Dermis blood vessel endothelial cell (primary cell): ENCODE data around the gene UGT2B17. TPM values are rescaled to one million over a fixed set of nuclear protein-coding genes. Genes with fewer than 3 reads are reported as not detected.
"Not testable (repeated sequence)": the region's sequence is repeated elsewhere in the genome, so short reads cannot be mapped to it uniquely, and the experiment has no call there.

Source experiments
- DNase-seq: peaks from one replicate; pipeline ENCODE4 v3.0.0; 2010
- total RNA-seq: library from RNA; depleted of rRNA; stranded (reverse); fragments of >200 nt; gene quantifications from 2 replicates; pipeline ENCODE4 v1.2.3, GENCODE V29; 2014

UGT2B17 gene
- total RNA-seq, result not detected in 2 replicates

DNA sequence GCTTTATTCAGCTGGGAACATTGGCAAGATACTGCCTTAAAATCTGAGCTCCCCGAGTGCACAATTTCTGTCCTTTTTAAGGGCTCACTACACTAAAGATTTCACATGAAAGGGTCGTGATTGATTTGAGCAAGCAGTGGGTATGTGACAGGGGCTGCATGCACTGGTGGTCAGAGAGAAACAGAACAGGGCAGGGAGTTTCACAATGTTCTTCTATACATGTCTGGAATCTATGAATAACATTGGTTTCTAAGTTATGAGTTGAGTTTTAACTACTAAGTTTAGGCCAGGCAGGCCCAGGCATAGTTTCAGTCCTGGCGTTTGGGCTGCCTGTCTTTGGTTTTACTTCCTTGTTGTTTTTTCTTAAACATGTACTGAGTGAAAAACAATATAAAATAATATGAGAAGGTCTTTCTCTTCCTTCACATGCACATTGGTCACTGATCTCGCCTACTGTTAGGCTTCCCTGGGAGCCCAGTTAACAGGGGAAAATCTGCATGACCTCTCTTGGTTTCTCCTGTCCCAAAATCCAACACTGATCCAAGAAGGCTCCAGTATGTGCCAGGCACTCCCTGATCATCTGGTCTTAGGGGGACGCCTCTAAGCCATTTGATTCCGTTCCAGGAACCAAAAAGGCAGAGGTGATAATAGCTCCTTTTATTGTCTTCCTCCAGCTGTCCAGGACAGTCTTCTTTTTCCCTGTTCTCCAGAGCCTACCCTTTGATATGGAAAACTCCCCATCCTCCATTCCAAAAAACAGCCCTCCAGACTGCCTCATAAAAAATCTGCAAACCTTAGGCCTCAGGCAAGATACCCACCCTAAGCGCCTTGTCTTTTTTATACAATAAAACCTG is at the start of gene UGT2B17:
TSS of gene UGT2B17 (minus strand) at position 51 of the 854 bp plus-strand sequence. CDS start 7,838 bp downstream, outside the sequence.
- DNase-seq, result no peak

GRCh38 chr4:68622731-68623130 is 46.6 kb upstream of the UGT2B17 start:
- not testable (repeated sequence) for DNase-seq

- DNase-seq, result no peak
Observed at GRCh38 chr4:68617003-68617698, 41.0 kb upstream of the UGT2B17 start.

GRCh38 chr4:68615699-68616422 is 39.7 kb upstream of the UGT2B17 start:
- DNase-seq, result no peak

DNA sequence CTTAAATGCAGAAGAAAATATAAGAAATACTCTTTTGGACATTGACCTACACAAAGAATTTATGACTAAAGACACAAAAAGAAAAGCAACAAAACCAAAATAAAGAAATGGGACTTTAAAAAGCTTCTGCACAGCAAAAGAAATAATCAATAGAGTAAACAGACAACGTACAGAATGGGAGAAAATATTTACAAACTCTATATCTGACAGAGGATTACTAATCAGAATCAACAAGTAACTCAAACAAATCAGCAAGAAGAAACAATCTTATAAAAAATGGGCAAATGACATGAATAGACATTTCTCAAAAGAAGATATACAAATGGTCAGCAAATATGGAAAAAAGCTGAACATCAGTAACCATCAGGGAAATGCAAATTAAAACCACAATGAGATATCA is 37.6 kb upstream of the UGT2B17 start:
- no peak for DNase-seq

- DNase-seq, result no peak
Observed at GRCh38 chr4:68606240-68606639, 30.1 kb upstream of the UGT2B17 start.

DNA sequence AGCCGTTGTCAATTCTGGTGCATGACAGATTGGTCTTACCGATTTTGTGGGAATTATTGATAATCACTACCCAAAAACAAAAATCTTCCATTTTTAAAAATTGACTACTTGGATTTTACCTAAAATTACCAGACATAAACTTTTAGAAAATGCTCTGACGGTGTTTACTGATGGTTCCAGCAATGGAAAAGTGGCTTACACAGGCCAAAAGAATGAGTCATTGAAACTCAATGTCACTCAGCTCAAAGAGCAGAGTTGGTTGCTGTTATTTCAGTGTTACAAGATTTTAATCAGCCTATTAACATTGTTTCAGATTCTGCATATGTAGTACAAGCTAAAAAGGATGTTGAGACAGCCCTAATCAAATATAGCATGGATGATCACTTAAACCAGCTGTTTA is 23.0 kb upstream of the UGT2B17 start:
- DNase-seq, result no peak

DNA sequence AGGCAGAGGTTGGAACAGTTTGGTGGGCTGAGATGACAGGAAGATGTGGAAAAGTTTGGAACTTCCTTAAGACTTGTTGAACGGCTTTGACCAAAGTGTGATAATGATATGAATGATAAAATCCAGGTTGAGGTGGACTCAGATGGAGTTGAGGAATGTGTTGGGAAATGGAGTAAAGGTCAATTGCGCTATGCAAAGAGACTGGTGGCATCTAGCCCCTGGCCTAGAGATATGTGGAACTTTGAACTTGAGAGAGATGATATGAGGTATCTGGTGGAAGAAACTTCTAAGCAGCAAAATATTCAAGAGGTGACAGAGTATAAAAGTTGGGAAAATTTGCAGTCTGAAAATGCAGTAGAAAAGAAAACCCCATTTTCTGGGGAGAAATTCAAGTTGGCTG is 21.4 kb upstream of the UGT2B17 start:
- no peak for DNase-seq

DNA sequence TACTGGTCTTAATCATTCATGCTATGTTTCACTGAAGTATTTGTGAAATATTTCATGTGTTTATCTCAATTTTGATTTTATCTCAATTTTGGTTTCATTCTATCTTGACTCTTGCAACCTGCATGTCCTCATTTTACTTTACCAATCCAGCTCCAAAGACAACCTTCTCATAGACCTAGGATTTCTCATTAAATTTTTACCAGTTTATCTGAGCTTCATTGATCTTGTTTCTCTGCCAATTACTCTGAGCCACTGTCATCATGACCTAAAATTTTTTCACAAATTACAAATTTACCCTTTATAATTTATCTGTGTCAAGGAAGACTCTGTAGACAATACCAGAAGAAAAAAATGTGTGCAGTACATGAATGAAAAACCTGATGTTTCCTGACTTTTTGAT is 18.6 kb upstream of the UGT2B17 start:
- no peak for DNase-seq

GRCh38 chr4:68593112-68593511 is 17.0 kb upstream of the UGT2B17 start:
- no peak for DNase-seq

- no peak for DNase-seq
Observed at GRCh38 chr4:68592673-68593072, 16.6 kb upstream of the UGT2B17 start.

GRCh38 chr4:68591204-68591603 is 15.1 kb upstream of the UGT2B17 start:
- no peak for DNase-seq

GRCh38 chr4:68589790-68590189 is 13.7 kb upstream of the UGT2B17 start:
- DNase-seq, result no peak

DNA sequence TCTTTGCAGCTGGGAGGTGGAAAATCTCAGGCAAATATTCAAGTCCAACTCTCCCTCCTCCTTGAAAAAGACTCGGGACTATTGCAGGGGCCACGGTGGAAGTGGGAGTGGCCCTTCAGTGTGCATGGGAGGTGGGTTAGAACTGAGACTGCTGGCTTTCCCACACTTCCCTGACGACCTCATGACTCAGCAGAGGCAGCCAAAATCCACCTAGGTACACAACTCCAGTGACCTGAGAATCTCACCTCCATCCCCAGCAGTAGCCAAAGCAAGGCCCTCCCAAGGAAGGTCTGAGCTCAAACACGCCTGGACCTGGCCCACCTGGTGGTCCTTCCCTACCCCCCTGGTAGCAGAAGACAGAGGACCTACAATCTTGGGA is 6.2 kb upstream of the UGT2B17 start:
- DNase-seq, result no peak

- no peak for DNase-seq
Observed at GRCh38 chr4:68581383-68582338, 5.5 kb upstream of the UGT2B17 start.

DNA sequence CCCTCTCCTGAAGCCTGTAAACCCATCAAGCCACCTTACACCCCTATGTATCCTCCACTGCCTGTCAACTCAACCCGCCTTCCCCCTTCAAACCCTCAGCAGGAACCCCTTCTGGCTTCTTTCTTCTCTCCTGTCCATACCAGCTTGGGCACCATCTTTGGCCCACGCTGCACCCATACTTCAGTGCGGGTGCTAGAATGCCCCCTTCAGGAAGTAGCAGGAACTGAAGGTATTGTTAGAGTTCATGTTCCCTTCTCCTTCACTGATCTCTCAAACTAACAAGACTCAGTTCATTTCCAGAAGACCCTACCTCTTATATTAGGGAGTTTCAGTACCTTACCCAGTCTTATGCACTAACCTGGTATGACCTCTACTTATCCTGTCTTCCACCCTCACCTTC is 1.5 kb upstream of the UGT2B17 start:
- no peak for DNase-seq

DNA sequence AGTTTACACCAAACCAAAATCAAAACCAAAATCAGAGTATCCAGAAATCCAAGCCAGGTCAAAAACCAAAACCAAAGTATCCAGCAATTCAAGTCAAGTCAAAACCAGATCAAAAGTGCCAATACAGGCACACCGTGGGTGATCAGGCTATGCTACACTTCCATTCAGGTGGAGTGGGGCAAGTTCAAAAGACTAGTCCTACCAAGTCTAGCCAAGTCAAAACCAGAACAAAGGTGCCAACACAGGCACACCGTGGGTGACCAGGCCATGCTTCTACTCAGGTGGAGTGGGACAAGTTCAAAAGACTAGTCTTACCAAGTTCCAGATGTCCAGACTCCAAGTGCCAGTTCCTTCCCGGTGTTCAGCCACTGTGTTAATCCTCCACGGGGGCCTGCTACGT is 486 bp downstream of the UGT2B17 start:
- DNase-seq, result not testable (repeated sequence)

- no peak for DNase-seq
Observed at GRCh38 chr4:68575081-68575480, 1.0 kb downstream of the UGT2B17 start.

- no peak for DNase-seq
Observed at GRCh38 chr4:68572653-68573170, 3.4 kb downstream of the UGT2B17 start.

- DNase-seq, result no peak
Observed at GRCh38 chr4:68570122-68570507, 6.0 kb downstream of the UGT2B17 start.

DNA sequence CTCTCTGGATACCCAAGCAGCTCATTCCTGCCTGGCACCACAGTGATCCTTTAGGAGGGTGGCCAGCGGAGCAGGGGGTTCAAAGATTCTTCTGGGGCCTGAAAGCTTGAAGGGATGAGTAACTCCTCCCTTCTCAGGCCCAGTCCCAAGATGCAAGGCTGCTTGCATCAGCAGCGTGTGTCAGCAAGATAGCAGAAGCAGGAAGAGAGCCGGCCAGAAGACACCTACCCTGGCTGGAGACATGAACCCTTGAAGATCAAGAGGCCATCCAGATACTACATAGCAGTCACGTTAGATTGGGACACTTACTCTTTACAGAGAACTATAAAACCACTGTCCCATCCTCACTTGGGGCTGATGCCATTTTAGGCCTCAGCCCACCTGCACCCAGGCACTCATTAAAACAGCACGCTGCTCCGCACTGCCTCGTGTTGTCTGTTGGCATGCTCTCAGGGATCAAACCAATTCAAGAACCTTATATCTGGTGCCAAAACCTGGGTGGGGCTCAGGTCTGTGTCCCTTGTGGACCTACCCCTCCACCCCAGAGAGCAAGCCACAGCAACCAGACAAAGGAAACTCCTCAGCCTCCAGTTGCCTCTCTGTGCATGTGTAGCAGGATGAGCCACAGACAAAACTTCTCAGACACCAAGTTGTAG is 6.5 kb downstream of the UGT2B17 start:
- no peak for DNase-seq
